ENCODE results near the gene UBR1. TPM values are rescaled to one million over a fixed set of nuclear protein-coding genes. Genes with fewer than 3 reads are reported as not detected.
"Not testable (repeated sequence)": the region's sequence is repeated elsewhere in the genome, so short reads cannot be mapped to it uniquely, and the experiment has no call there.

The UBR1 gene
- total and polyA plus RNA-seq, 2 experiments from 2014 or later = 17.2 to 19.6 TPM

- no peak for TF ChIP-seq EZH2phosphoT487 (IDR thresholded peaks at IDR 0.05; ENCODE audit: unreplicated experiment)
- TF ChIP-seq JUNB (IDR thresholded peaks at IDR 0.05; ENCODE audit: unreplicated experiment) = no peak
- TF ChIP-seq ZNF331 (CRISPR knock-in tag; IDR thresholded peaks at IDR 0.05; ENCODE audit: low read depth) = no peak
Observed at GRCh38 chr15:42955518-42955917, 150.3 kb downstream of the UBR1 start (continued).

- Histone ChIP-seq H3K36me3 (ENCODE audit: insufficient read depth) (peaks cover 3% of the 10 kb centered on the region), H3K79me2 (replicated peaks; ENCODE audit: insufficient read depth) (no peaks in the 10 kb centered on the region), H3F3A (replicated peaks; ENCODE audit: low read depth) (no peaks in the 10 kb centered on the region), H3K27me3 (ENCODE audit: insufficient read depth) (no peaks in the 10 kb centered on the region), H3K4me2 (no peak overlapping the region), H3K27ac (ENCODE audit: low read depth) (no peak overlapping the region), H4K20me1 (replicated peaks; ENCODE audit: insufficient read depth) (no peaks in the 10 kb centered on the region), H2AFZ (no peak overlapping the region), H3K4me1 (ENCODE audit: insufficient read depth) (no peaks in the 10 kb centered on the region), H3K4me3 (no peak overlapping the region), H3K9me2 (ENCODE audit: insufficient read depth) (no peaks in the 10 kb centered on the region)
- ATAC-seq = no peak
- Mint-ChIP-seq H3K27me3 (ENCODE audit: insufficient read depth, low read depth, poor library complexity) (no peaks in the 10 kb centered on the region), H3K9me3 (no peaks in the 10 kb centered on the region), H3K4me3 (no peak overlapping the region), H3K27ac (no peak overlapping the region), H3K4me1 (no peaks in the 10 kb centered on the region), H3K36me3 (ENCODE audit: low read depth) (peaks cover 43% of the 10 kb centered on the region)
- no peak for TF ChIP-seq POLR2AphosphoS5 (IDR thresholded peaks at IDR 0.05; ENCODE audit: low read depth)
- DNase-seq (ENCODE audit: low spot score) = no peak
Observed at GRCh38 chr15:42954291-42954690, 151.5 kb downstream of the UBR1 start.

DNA sequence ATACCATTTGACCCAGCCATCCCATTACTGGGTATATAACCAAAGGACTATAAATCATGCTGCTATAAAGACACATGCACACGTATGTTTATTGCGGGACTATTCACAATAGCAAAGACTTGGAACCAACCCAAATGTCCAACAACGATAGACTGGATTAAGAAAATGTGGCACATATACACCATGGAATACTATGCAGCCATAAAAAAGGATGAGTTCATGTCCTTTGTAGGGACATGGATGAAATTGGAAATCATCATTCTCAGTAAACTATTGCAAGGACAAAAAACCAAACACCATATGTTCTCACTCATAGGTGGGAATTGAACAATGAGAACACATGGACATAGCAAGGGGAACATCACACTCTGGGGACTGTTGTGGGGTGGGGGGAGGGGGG is 156.9 kb downstream of the UBR1 start:
- H4K20me1 ChIP-seq (replicated peaks; ENCODE audit: insufficient read depth); H3K27ac Mint-ChIP-seq; H3K4me2 ChIP-seq; DNase-seq (ENCODE audit: low spot score); H3K27me3 Mint-ChIP-seq (ENCODE audit: insufficient read depth, low read depth, poor library complexity); H3K27me3 ChIP-seq (ENCODE audit: insufficient read depth); H3K79me2 ChIP-seq (replicated peaks; ENCODE audit: insufficient read depth); H3K36me3 ChIP-seq (ENCODE audit: insufficient read depth); ATAC-seq; H3F3A ChIP-seq (replicated peaks; ENCODE audit: low read depth); H3K4me1 ChIP-seq (ENCODE audit: insufficient read depth); H2AFZ ChIP-seq; H3K9me2 ChIP-seq (ENCODE audit: insufficient read depth); H3K4me3 ChIP-seq; H3K9me3 Mint-ChIP-seq; H3K4me1 Mint-ChIP-seq; H3K27ac ChIP-seq (ENCODE audit: low read depth); H3K4me3 Mint-ChIP-seq: not testable (repeated sequence)
- H3K36me3 Mint-ChIP-seq (ENCODE audit: low read depth) = peaks cover 52% of the 10 kb centered on the region

DNA sequence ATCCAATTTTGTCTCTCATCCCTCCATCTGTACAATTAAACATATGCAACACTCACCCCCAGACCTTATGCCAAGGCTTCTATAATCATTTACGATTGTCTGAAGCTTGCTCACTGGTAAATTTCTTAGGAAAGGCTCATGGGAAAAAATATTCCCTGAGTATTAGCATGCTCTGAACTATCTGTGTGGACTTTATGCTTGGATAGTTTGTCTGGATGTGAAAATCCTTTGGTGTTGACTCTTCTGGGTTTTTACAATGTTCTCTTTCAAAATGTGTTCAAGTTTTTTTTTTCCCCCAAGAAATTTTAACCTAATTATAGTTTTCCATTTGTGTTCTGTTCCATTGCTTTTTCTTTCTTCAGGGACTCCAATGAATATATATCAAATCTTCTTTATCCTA is 165.3 kb downstream of the UBR1 start:
- TF ChIP-seq, protein P1, sequence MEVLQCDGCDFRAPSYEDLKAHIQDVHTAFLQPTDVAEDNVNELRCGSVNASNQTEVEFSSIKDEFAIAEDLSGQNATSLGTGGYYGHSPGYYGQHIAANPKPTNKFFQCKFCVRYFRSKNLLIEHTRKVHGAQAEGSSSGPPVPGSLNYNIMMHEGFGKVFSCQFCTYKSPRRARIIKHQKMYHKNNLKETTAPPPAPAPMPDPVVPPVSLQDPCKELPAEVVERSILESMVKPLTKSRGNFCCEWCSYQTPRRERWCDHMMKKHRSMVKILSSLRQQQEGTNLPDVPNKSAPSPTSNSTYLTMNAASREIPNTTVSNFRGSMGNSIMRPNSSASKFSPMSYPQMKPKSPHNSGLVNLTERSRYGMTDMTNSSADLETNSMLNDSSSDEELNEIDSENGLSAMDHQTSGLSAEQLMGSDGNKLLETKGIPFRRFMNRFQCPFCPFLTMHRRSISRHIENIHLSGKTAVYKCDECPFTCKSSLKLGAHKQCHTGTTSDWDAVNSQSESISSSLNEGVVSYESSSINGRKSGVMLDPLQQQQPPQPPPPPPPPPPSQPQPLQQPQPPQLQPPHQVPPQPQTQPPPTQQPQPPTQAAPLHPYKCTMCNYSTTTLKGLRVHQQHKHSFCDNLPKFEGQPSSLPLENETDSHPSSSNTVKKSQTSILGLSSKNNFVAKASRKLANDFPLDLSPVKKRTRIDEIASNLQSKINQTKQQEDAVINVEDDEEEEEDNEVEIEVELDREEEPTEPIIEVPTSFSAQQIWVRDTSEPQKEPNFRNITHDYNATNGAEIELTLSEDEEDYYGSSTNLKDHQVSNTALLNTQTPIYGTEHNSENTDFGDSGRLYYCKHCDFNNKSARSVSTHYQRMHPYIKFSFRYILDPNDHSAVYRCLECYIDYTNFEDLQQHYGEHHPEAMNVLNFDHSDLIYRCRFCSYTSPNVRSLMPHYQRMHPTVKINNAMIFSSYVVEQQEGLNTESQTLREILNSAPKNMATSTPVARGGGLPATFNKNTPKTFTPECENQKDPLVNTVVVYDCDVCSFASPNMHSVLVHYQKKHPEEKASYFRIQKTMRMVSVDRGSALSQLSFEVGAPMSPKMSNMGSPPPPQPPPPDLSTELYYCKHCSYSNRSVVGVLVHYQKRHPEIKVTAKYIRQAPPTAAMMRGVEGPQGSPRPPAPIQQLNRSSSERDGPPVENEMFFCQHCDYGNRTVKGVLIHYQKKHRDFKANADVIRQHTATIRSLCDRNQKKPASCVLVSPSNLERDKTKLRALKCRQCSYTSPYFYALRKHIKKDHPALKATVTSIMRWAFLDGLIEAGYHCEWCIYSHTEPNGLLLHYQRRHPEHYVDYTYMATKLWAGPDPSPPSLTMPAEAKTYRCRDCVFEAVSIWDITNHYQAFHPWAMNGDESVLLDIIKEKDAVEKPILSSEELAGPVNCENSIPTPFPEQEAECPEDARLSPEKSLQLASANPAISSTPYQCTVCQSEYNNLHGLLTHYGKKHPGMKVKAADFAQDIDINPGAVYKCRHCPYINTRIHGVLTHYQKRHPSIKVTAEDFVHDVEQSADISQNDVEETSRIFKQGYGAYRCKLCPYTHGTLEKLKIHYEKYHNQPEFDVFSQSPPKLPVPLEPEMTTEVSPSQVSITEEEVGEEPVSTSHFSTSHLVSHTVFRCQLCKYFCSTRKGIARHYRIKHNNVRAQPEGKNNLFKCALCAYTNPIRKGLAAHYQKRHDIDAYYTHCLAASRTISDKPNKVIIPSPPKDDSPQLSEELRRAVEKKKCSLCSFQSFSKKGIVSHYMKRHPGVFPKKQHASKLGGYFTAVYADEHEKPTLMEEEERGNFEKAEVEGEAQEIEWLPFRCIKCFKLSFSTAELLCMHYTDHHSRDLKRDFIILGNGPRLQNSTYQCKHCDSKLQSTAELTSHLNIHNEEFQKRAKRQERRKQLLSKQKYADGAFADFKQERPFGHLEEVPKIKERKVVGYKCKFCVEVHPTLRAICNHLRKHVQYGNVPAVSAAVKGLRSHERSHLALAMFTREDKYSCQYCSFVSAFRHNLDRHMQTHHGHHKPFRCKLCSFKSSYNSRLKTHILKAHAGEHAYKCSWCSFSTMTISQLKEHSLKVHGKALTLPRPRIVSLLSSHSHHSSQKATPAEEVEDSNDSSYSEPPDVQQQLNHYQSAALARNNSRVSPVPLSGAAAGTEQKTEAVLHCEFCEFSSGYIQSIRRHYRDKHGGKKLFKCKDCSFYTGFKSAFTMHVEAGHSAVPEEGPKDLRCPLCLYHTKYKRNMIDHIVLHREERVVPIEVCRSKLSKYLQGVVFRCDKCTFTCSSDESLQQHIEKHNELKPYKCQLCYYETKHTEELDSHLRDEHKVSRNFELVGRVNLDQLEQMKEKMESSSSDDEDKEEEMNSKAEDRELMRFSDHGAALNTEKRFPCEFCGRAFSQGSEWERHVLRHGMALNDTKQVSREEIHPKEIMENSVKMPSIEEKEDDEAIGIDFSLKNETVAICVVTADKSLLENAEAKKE (CRISPR knock-in tag; IDR thresholded peaks at IDR 0.05) = no peak
- TF ChIP-seq JUNB (IDR thresholded peaks at IDR 0.05; ENCODE audit: unreplicated experiment) (no peak), STAT1 (IDR thresholded peaks at IDR 0.05; ENCODE audit: unreplicated experiment) (no peak), ETS1 (IDR thresholded peaks at IDR 0.05) (no peak), NANOG (IDR thresholded peaks at IDR 0.05; ENCODE audit: borderline replicate concordance) (no peak)
- no peaks in the 10 kb centered on the region for H3K4me1 ChIP-seq (ENCODE audit: insufficient read depth)
- H3F3A ChIP-seq (replicated peaks; ENCODE audit: low read depth) = no peaks in the 10 kb centered on the region
- no peaks in the 10 kb centered on the region for H3K27me3 ChIP-seq (ENCODE audit: insufficient read depth)
- no peaks in the 10 kb centered on the region for H4K20me1 ChIP-seq (replicated peaks; ENCODE audit: insufficient read depth)
- H3K36me3 ChIP-seq (ENCODE audit: insufficient read depth) = no peaks in the 10 kb centered on the region
- H3K9me3 Mint-ChIP-seq = no peaks in the 10 kb centered on the region; the same call in 2 of the 3 replicates
- no peaks in the 10 kb centered on the region for H3K9me2 ChIP-seq (ENCODE audit: insufficient read depth)
- no peaks in the 10 kb centered on the region for H3K4me1 Mint-ChIP-seq
- no peak overlapping the region for H3K4me2 ChIP-seq
- ATAC-seq (no peak), DNase-seq (ENCODE audit: low spot score) (no peak)
- H3K79me2 ChIP-seq (replicated peaks; ENCODE audit: insufficient read depth) = no peaks in the 10 kb centered on the region
- H3K4me3 Mint-ChIP-seq = no peak overlapping the region
- H2AFZ ChIP-seq = no peak overlapping the region
- H3K27ac ChIP-seq (ENCODE audit: low read depth) = no peak overlapping the region
- no peaks in the 10 kb centered on the region for H3K27me3 Mint-ChIP-seq (ENCODE audit: insufficient read depth, low read depth, poor library complexity)
- H3K36me3 Mint-ChIP-seq (ENCODE audit: low read depth) = peaks cover 6% of the 10 kb centered on the region; the same call in 1 of the 3 replicates
- H3K4me3 ChIP-seq = no peak overlapping the region
- no peak overlapping the region for H3K27ac Mint-ChIP-seq
